GM12864 (cell line): ENCODE results near the gene HBG2.

Experiments used
- DNase-seq: peaks from one replicate; pipeline ENCODE4 v3.0.0-alpha.2; 2011; ENCODE audit warnings: low read depth
- H3K4me3 ChIP-seq: 2 replicates; pipeline ENCODE4 v1.5.1; 2011; ENCODE audit warnings: mild to moderate bottlenecking, low read depth, low read length, control low read depth
- TF ChIP-seq, protein P1 (sequence below): IDR thresholded peaks from 2 replicates; pipeline ENCODE4 v1.5.1; 2011; ENCODE audit warnings: low read depth, mild to moderate bottlenecking, moderate library complexity, low read length, control low read depth, inconsistent platforms; ENCODE audit errors: missing control alignments

Gene HBG2

DNA sequence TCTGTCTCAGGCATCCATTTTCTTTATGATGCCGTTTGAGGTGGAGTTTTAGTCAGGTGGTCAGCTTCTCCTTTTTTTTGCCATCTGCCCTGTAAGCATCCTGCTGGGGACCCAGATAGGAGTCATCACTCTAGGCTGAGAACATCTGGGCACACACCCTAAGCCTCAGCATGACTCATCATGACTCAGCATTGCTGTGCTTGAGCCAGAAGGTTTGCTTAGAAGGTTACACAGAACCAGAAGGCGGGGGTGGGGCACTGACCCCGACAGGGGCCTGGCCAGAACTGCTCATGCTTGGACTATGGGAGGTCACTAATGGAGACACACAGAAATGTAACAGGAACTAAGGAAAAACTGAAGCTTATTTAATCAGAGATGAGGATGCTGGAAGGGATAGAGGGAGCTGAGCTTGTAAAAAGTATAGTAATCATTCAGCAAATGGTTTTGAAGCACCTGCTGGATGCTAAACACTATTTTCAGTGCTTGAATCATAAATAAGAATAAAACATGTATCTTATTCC, 26.1 kb upstream of the HBG2 start:
- H3K4me3 ChIP-seq, result no peak overlapping the region
- TF ChIP-seq, protein P1, sequence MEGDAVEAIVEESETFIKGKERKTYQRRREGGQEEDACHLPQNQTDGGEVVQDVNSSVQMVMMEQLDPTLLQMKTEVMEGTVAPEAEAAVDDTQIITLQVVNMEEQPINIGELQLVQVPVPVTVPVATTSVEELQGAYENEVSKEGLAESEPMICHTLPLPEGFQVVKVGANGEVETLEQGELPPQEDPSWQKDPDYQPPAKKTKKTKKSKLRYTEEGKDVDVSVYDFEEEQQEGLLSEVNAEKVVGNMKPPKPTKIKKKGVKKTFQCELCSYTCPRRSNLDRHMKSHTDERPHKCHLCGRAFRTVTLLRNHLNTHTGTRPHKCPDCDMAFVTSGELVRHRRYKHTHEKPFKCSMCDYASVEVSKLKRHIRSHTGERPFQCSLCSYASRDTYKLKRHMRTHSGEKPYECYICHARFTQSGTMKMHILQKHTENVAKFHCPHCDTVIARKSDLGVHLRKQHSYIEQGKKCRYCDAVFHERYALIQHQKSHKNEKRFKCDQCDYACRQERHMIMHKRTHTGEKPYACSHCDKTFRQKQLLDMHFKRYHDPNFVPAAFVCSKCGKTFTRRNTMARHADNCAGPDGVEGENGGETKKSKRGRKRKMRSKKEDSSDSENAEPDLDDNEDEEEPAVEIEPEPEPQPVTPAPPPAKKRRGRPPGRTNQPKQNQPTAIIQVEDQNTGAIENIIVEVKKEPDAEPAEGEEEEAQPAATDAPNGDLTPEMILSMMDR, result no peak
- DNase-seq, result peak; percentile 70

DNA sequence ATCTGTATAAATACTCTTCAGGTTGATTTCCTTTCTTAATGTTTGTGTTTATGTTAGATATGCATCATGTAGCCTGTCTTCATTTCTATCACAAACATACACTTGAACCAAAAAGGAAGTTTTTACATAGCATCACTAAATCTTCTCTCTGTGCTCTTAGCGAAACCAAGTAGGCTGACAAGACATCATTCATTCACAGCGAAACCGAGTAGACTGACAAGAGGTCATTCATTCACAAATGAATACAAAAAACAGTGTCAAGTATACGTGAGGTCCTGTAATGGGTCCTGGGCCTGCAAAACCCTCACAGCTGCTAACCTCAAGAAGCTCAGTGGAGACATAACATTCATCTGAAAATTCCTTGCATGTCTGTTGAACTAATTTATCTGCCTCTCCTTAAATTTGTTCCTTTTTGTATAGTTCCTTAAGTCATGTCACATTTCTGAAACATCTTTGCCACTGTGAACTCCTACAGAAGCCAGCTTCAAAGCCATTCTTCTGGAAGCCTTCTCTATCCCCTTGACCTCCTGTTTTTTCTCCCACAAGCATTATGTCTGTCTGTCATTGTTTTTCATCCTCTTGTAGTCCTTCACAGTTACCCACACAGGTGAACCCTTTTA, 25.0 kb upstream of the HBG2 start:
- no peak for DNase-seq
- TF ChIP-seq, protein P1, result no peak

DNA sequence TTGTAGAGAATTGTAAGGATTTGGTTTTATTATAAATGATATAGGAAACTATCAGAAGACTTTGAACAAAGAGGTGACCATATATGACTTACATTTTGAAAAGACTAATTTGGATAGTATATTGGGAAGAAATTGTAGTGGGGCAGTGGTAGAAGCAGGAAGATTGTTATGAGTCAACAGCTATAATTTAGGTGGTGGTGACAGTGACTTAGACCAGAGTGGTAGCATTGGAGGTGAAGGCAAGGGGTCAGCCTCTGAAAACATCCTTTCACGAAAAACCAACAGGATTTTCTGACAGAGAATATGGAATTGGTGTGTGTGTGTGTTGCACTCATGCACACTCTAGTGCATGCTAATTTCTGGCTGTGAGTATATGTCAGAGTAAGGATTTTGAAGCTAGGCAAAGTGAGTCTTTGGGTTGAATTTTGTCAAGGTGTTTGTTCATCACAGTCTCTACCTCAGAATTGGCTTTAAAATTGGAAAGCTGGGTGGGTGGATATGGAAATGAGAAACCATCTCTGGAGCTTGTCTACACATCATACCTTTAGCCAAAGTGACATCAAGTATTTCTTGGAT, 23.3 kb upstream of the HBG2 start:
- H3K4me3 ChIP-seq, result no peak overlapping the region
- DNase-seq, result no peak
- TF ChIP-seq, protein P1, result no peak

More for the DNA sequence above, 25.0 kb upstream of the HBG2 start:
- no peak overlapping the region for H3K4me3 ChIP-seq

DNA sequence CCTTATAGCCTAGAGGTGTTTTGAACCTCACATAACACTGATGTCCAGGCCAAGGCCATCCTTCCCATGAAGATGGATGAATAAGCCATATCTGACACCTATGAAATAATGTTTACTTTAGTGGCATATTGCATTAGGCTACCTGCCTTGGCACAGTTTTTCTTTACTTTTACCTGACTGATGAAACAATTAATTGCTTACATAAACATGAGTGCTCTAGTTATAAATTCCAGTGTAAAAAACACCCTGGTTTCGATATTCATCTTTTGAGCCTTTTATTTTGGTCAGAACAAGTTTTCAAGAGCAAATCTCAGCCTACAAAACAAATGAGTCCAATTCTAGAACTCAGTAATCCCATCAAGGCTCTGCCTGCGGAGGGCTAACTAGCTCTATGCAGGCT, 22.1 kb upstream of the HBG2 start:
- H3K4me3 ChIP-seq, result no peak overlapping the region
- no peak for DNase-seq
- TF ChIP-seq, protein P1, result no peak

DNA sequence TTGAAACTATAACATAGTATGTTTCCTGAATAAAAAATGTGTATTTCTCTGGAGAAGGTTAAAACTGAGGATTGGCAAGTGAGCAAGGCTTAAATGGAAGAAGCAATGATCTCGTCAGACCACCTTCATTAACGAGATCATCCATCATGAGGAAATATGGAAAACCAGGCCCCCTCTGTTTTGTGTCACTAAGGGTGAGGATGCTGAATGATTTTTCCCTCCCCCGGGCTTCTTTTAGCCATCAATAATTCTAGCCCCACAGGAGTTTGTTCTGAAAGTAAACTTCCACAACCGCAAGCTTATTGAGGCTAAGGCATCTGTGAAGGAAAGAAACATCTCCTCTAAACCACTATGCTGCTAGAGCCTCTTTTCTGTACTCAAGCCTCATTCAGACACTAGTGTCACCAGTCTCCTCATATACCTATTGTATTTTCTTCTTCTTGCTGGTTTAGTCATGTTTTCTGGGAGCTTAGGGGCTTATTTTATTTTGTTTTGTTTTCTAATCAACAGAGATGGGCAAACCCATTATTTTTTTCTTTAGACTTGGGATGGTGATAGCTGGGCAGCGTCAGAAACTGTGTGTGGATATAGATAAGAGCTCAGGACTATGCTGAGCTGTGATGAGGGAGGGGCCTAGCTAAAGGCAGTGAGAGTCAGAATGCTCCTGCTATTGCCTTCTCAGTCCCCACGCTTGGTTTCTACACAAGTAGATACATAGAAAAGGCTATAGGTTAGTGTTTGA, 21.0 kb upstream of the HBG2 start:
- TF ChIP-seq, protein P1, result no peak
- H3K4me3 ChIP-seq, result no peak overlapping the region
- DNase-seq, result no peak

DNA sequence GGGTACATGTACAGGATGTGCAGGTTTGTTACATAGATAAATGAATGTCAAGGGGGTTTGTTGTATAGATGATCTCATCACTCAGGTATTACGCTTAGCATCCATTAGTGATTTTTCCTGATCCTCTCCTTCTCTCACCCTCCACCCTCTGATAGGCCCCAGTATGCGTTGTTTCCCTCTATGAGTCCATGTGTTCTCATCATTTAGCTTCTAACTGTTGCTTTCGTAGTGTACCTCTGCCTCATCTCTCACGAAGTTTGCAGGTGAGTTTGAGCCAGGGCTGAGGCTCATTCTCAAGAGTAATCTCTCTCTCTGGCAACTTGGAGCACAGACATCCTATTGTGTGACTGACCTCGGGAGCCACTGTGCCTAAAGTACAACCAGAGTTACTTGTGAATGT, 19.8 kb upstream of the HBG2 start:
- TF ChIP-seq, protein P1, result no peak
- DNase-seq, result no peak
- no peak overlapping the region for H3K4me3 ChIP-seq
